HEK293T (cell line): ENCODE measurements around the gene LYRM1.

Experiments used
- CTCF ChIA-PET: fragments of 350-600 bp; formaldehyde crosslinking; extraction: SDS; loops from one replicate; lab custom pipeline; 2021; ENCODE audit warnings: antibody characterized with exemption, inconsistent platforms; lab: Yijun Ruan, JAX
- POLR2A ChIA-PET: fragments of 350-600 bp; formaldehyde crosslinking; extraction: SDS; loops from one replicate; lab custom pipeline; 2020; ENCODE audit warnings: antibody characterized with exemption, inconsistent platforms; lab: Yijun Ruan, JAX
- DNase-seq: peaks from one replicate; pipeline ENCODE4 v3.0.0; 2012; ENCODE audit warnings: mixed read lengths; ENCODE audit errors: extremely low spot score
- ARNT ChIP-seq: fragments of 450-650 bp; IDR thresholded peaks from 2 replicates; pipeline ENCODE4 v1.6.1; 2017; ENCODE audit warnings: mild to moderate bottlenecking
- BHLHE40 ChIP-seq: fragments of 450-650 bp; IDR thresholded peaks from 2 replicates; pipeline ENCODE4 v1.6.1; 2016; ENCODE audit warnings: mild to moderate bottlenecking, moderate library complexity, borderline replicate concordance
- CTBP1 ChIP-seq: fragments of 450-650 bp; IDR thresholded peaks from 2 replicates; pipeline ENCODE4 v1.6.1; 2016; ENCODE audit warnings: borderline replicate concordance
- ELF4 ChIP-seq: fragments of 450-650 bp; IDR thresholded peaks from 2 replicates; pipeline ENCODE4 v1.6.1; 2017; ENCODE audit warnings: antibody characterized with exemption
- FOXA1 ChIP-seq: fragments of 450-650 bp; IDR thresholded peaks from 2 replicates; pipeline ENCODE4 v1.6.1; 2016; ENCODE audit warnings: mild to moderate bottlenecking
- FOXK2 ChIP-seq: fragments of 450-650 bp; IDR thresholded peaks from 2 replicates; pipeline ENCODE4 v1.6.1; 2016; ENCODE audit warnings: mild to moderate bottlenecking
- FOXM1 ChIP-seq: fragments of 450-650 bp; IDR thresholded peaks from 2 replicates; pipeline ENCODE4 v1.6.1; 2017; ENCODE audit warnings: mild to moderate bottlenecking, borderline replicate concordance
- HDGF ChIP-seq: fragments of 450-650 bp; IDR thresholded peaks from 2 replicates; pipeline ENCODE4 v1.6.1; 2017; ENCODE audit warnings: antibody characterized with exemption, borderline replicate concordance
- L3MBTL2 ChIP-seq: fragments of 450-650 bp; conservative IDR thresholded peaks from 2 replicates; pipeline ENCODE4 v1.6.1; 2016; ENCODE audit warnings: mild to moderate bottlenecking
- LEF1 ChIP-seq: fragments of 450-650 bp; IDR thresholded peaks from 2 replicates; pipeline ENCODE4 v1.6.1; 2017; ENCODE audit warnings: mild to moderate bottlenecking, borderline replicate concordance
- NFRKB ChIP-seq: fragments of 450-650 bp; IDR thresholded peaks from 2 replicates; pipeline ENCODE4 v1.6.1; 2016; ENCODE audit warnings: mild to moderate bottlenecking, moderate library complexity
- PKNOX1 ChIP-seq: fragments of 450-650 bp; IDR thresholded peaks from 2 replicates; pipeline ENCODE4 v1.6.1; 2016
- SP1 ChIP-seq: fragments of 450-650 bp; IDR thresholded peaks from 2 replicates; pipeline ENCODE4 v1.6.1; 2017
- SUZ12 ChIP-seq: fragments of 450-650 bp; IDR thresholded peaks from 2 replicates; pipeline ENCODE4 v1.6.1; 2016; ENCODE audit warnings: mild to moderate bottlenecking
- TARDBP ChIP-seq: fragments of 450-650 bp; IDR thresholded peaks from 2 replicates; pipeline ENCODE4 v1.6.1; 2016
- ZNF384 ChIP-seq: fragments of 450-650 bp; IDR thresholded peaks from 2 replicates; pipeline ENCODE4 v1.6.1; 2016

LYRM1 gene

GRCh38 chr16:20949660-20950059 is 49.1 kb downstream of the LYRM1 start:
- CTCF ChIA-PET = no interaction called here
- no peak for TF ChIP-seq ZNF384
- no peak for DNase-seq
- POLR2A ChIA-PET = no interaction called here

GRCh38 chr16:20950294-20950693 is 49.7 kb downstream of the LYRM1 start:
- TF ChIP-seq PKNOX1 (no peak), CTBP1 (no peak), BHLHE40 (no peak), FOXK2 (no peak), SUZ12 (no peak), L3MBTL2 (no peak), FOXA1 (no peak), TARDBP (no peak), SP1 (no peak), ZNF384 (no peak), ELF4 (no peak), FOXM1 (no peak), HDGF (no peak), NFRKB (no peak), ARNT (no peak), LEF1 (no peak)
- POLR2A ChIA-PET = no interaction called here
- CTCF ChIA-PET = no interaction called here
- no peak for DNase-seq

- TF ChIP-seq L3MBTL2 = no peak
- no peak for TF ChIP-seq ELF4
- TF ChIP-seq HDGF = no peak
- no peak for TF ChIP-seq BHLHE40
- TF ChIP-seq ZNF384 = no peak
- no peak for TF ChIP-seq TARDBP
- no peak for TF ChIP-seq FOXA1
- no peak for TF ChIP-seq ARNT
- no peak for TF ChIP-seq CTBP1
- no peak for TF ChIP-seq FOXM1
- TF ChIP-seq PKNOX1 = no peak
- TF ChIP-seq SP1 = no peak
- no peak for TF ChIP-seq SUZ12
- TF ChIP-seq LEF1 = no peak
- TF ChIP-seq NFRKB = no peak
- no peak for TF ChIP-seq FOXK2
- ChIA-PET CTCF (interaction anchor here (0.7 kb wide), 1 partner anchor 11 kb away, joined by 3 read pairs; no protein-coding TSS in a partner anchor), POLR2A (no interaction called here)
- no peak for DNase-seq
Measured at GRCh38 chr16:20952139-20952920, 51.8 kb downstream of the LYRM1 start.

GRCh38 chr16:20954574-20954973 is 54.0 kb downstream of the LYRM1 start:
- CTCF ChIA-PET = no interaction called here
- POLR2A ChIA-PET = no interaction called here
- TF ChIP-seq NFRKB = no peak
- TF ChIP-seq LEF1 = no peak
- TF ChIP-seq BHLHE40 = no peak
- TF ChIP-seq PKNOX1 = no peak
- no peak for TF ChIP-seq ARNT
- TF ChIP-seq SUZ12 = no peak
- no peak for TF ChIP-seq ZNF384
- TF ChIP-seq SP1 = no peak
- no peak for TF ChIP-seq HDGF
- TF ChIP-seq FOXK2 = no peak
- TF ChIP-seq FOXM1 = no peak
- DNase-seq = no peak

GRCh38 chr16:20956319-20956718 is 55.7 kb downstream of the LYRM1 start:
- TF ChIP-seq PKNOX1 (peak; percentile 58), FOXA1 (no peak)
- DNase-seq = peak; percentile 25
- CTCF ChIA-PET = no interaction called here
- POLR2A ChIA-PET = no interaction called here

GRCh38 chr16:20957153-20957552 is 56.6 kb downstream of the LYRM1 start:
- ChIA-PET POLR2A (no interaction called here), CTCF (no interaction called here)
- DNase-seq = no peak
- TF ChIP-seq FOXK2 = no peak
- no peak for TF ChIP-seq CTBP1
- no peak for TF ChIP-seq SUZ12
- TF ChIP-seq PKNOX1 = no peak
- TF ChIP-seq NFRKB = no peak
- no peak for TF ChIP-seq LEF1
- no peak for TF ChIP-seq FOXA1
- TF ChIP-seq TARDBP = no peak
- TF ChIP-seq BHLHE40 = no peak
- TF ChIP-seq FOXM1 = no peak
- TF ChIP-seq SP1 = no peak
- no peak for TF ChIP-seq ELF4
- no peak for TF ChIP-seq HDGF
